Motor neuron (in vitro differentiated cells): ENCODE data around the gene PHLDB2. TPM values are rescaled to one million over a fixed set of nuclear protein-coding genes. Genes with fewer than 3 reads are reported as not detected.
A peak's percentile ranks its signal among the peaks of the same experiment; 100 is the strongest.

Experiments used
- ATAC-seq, 8 experiments: fragments of 200-7000 bp; cut with Tn5 transposase; replicated peaks in 6 of 8; 2 replicates each; pipeline ENCODE4 v1.8.0; 2021; ENCODE audit warnings: mild to moderate bottlenecking in 8 of 8, moderate library complexity in 8 of 8
- H3K27ac ChIP-seq, 2 donors: fragments of 250-450 bp; sonication (Bioruptor Pico); 2 replicates each; pipeline ENCODE4 v1.9.0; 2021; ENCODE audit warnings: antibody characterized with exemption in 2 of 2, mild to moderate bottlenecking in 2 of 2, moderate library complexity in 1 of 2
- H3K4me1 ChIP-seq, 2 donors: fragments of 250-450 bp; sonication (Bioruptor Pico); replicated peaks in 1 of 2; 2 replicates each; pipeline ENCODE4 v1.6.1; 2021; ENCODE audit warnings: antibody characterized with exemption in 2 of 2, mild to moderate bottlenecking in 2 of 2, moderate library complexity in 1 of 2
- H3K4me3 ChIP-seq, 5 donors: fragments of 250-450 bp; sonication (Bioruptor Pico); 2 replicates each; pipeline ENCODE4 v1.9.0; 2021; ENCODE audit warnings: antibody characterized with exemption in 5 of 5, mild to moderate bottlenecking in 5 of 5, moderate library complexity in 4 of 5
- WGBS, 10 experiments: fragments of 450-650 bp; shearing (Covaris generic); methylation state at CpG; one replicate each; pipeline ENCODE4 v1.0.0; 2022; 5-methylcytosine and 5-hydroxymethylcytosine counted together
- in situ Hi-C, 9 experiments: fragments of 400-800 bp; cut with MboI; loops; one replicate each; pipeline ENCODE4 v1.15.0; 2021; ENCODE audit warnings: low sequenced_read_pairs in 9 of 9, low pct_unique_long_range_greater_than_20kb in 2 of 9; ENCODE audit not compliant: unreplicated experiment in 9 of 9
- total RNA-seq, 8 experiments: library from RNA; unstranded; fragments of 300-600 nt; gene quantifications; 2 replicates each; pipeline versions ENCODE4 v1.2.3 to v1.2.4, GENCODE V29; 2022

Gene PHLDB2
- total RNA-seq, 8 experiments from 2014 or later: 2.1 to 37.1 (median 4.3) TPM

GRCh38 chr3:111899966-111900365 is 40.9 kb downstream of the PHLDB2 start:
- in situ Hi-C loops: loop anchor here in 1 of 9 experiments (5.0 to 25.0 kb wide), 2 partner anchors 62 to 137 kb away; partner anchors contain the start of gene TMPRSS7

GRCh38 chr3:111901637-111902036 is 42.6 kb downstream of the PHLDB2 start:
- H3K4me1 ChIP-seq: peaks cover 1 to 7% of the 10 kb centered on the region in 2 donors
- no peak overlapping the region for H3K27ac ChIP-seq
- H3K4me3 ChIP-seq: no peak overlapping the region
- ATAC-seq: peak in 3 of 8 experiments; percentile 6 to 72 (median 22)
- 0 to 100% (median 93%) methylated on average over 1 to 2 of the region's 2 CpGs for WGBS, 10 experiments
- in situ Hi-C loops: loop anchor here in 1 of 9 experiments (5.0 to 25.0 kb wide), 2 partner anchors 61 to 136 kb away; partner anchors contain the start of gene TMPRSS7

More at GRCh38 chr3:111899966-111900365, 40.9 kb downstream of the PHLDB2 start:
- H3K4me3 ChIP-seq: no peak overlapping the region
- 42 to 100% (median 88%) methylated on average over 1 to 2 of the region's 2 CpGs; no CpG with 5 or more reads in 1 of the 10 experiments for WGBS, 10 experiments
- peaks cover 0 to 4% of the 10 kb centered on the region in 2 donors for H3K4me1 ChIP-seq
- no peak overlapping the region for H3K27ac ChIP-seq
- ATAC-seq: no peak

GRCh38 chr3:111902534-111902933 is 43.5 kb downstream of the PHLDB2 start:
- in situ Hi-C loops: loop anchor here in 1 of 9 experiments (5.0 to 25.0 kb wide), 2 partner anchors 60 to 135 kb away; partner anchors contain the start of gene TMPRSS7
- ATAC-seq: no peak
- Histone ChIP-seq H3K4me3 (no peak overlapping the region), H3K4me1 (peaks cover 3 to 12% of the 10 kb centered on the region in 2 donors), H3K27ac (no peak overlapping the region)
- 77 to 100% (median 100%) methylated on average over 1 to 4 of the region's 4 CpGs for WGBS, 10 experiments

GRCh38 chr3:111903067-111903511 is 44.0 kb downstream of the PHLDB2 start:
- H3K4me1 ChIP-seq: peaks cover 3 to 12% of the 10 kb centered on the region in 2 donors
- ATAC-seq: peak in 4 of 8 experiments; percentile 47 to 71 (median 49)
- no peak overlapping the region for H3K27ac ChIP-seq
- in situ Hi-C loops: loop anchor here in 1 of 9 experiments (5.0 to 25.0 kb wide), 2 partner anchors 59 to 134 kb away; partner anchors contain the start of gene TMPRSS7
- no peak overlapping the region for H3K4me3 ChIP-seq
- 0 to 60% (median 47%) methylated on average over 1 to 2 of the region's 2 CpGs; no CpG with 5 or more reads in 3 of the 10 experiments for WGBS, 10 experiments

GRCh38 chr3:111904376-111905241 is 45.5 kb downstream of the PHLDB2 start:
- peak in 7 of 8 experiments; percentile 39 to 87 (median 73) for ATAC-seq
- in situ Hi-C loops: loop anchor here in 1 of 9 experiments (5.0 to 25.0 kb wide), 2 partner anchors 58 to 133 kb away; partner anchors contain the start of gene TMPRSS7
- peaks cover 3 to 12% of the 10 kb centered on the region in 2 donors for H3K4me1 ChIP-seq
- H3K4me3 ChIP-seq: no peak overlapping the region
- WGBS, 10 experiments: 20 to 90% (median 53%) methylated on average over 1 to 3 of the region's 4 CpGs; no CpG with 5 or more reads in 4 of the 10 experiments
- H3K27ac ChIP-seq: no peak overlapping the region

GRCh38 chr3:111906656-111907055 is 47.6 kb downstream of the PHLDB2 start:
- 0 to 100% (median 65%) methylated on average over 1 to 2 of the region's 2 CpGs; no CpG with 5 or more reads in 2 of the 10 experiments for WGBS, 10 experiments
- peaks cover 3 to 12% of the 10 kb centered on the region in 2 donors for H3K4me1 ChIP-seq
- H3K27ac ChIP-seq: no peak overlapping the region
- peak; percentile 48 to 94 (median 74) for ATAC-seq
- no peak overlapping the region for H3K4me3 ChIP-seq
- in situ Hi-C loops: loop anchor here in 1 of 9 experiments (25.0 kb wide), 1 partner anchor 131 kb away; the partner anchor contains the start of gene TMPRSS7

- Histone ChIP-seq H3K4me1 (peaks cover 3 to 12% of the 10 kb centered on the region in 2 donors), H3K4me3 (no peak overlapping the region), H3K27ac (no peak overlapping the region)
- WGBS, 10 experiments: 20 to 100% (median 100%) methylated on average over 1 to 3 of the region's 4 CpGs; no CpG with 5 or more reads in 1 of the 10 experiments
- ATAC-seq: no peak
- in situ Hi-C loops: loop anchor here in 1 of 9 experiments (25.0 kb wide), 1 partner anchor 130 kb away; the partner anchor contains the start of gene TMPRSS7
These were observed 48.1 kb downstream of the PHLDB2 start for GRCh38 chr3:111907151-111907550.

- no peak overlapping the region for H3K27ac ChIP-seq
- in situ Hi-C loops: loop anchor here in 1 of 9 experiments (25.0 kb wide), 1 partner anchor 126 kb away; the partner anchor contains the start of gene TMPRSS7
- H3K4me1 ChIP-seq: peaks cover 3 to 9% of the 10 kb centered on the region in 2 donors
- ATAC-seq: peak in 1 of 8 experiments; percentile 24
- no peak overlapping the region for H3K4me3 ChIP-seq
- 0 to 71% (median 56%) methylated on average over 1 to 2 of the region's 2 CpGs; no CpG with 5 or more reads in 1 of the 10 experiments for WGBS, 10 experiments
These were observed 51.7 kb downstream of the PHLDB2 start for GRCh38 chr3:111910806-111911205.

- no peak overlapping the region for H3K27ac ChIP-seq
- in situ Hi-C loops: loop anchor here in 1 of 9 experiments (25.0 kb wide), 1 partner anchor 126 kb away; the partner anchor contains the start of gene TMPRSS7
- WGBS, 10 experiments: 48 to 100% (median 87%) methylated on average over 1 to 3 of the region's 3 CpGs; no CpG with 5 or more reads in 4 of the 10 experiments
- ATAC-seq: no peak
- H3K4me1 ChIP-seq: peaks cover 3 to 5% of the 10 kb centered on the region in 2 donors
- no peak overlapping the region for H3K4me3 ChIP-seq
These were observed 52.4 kb downstream of the PHLDB2 start for GRCh38 chr3:111911446-111911845.

- no peak for ATAC-seq
- in situ Hi-C loops: loop anchor here in 1 of 9 experiments (25.0 kb wide), 1 partner anchor 124 kb away; the partner anchor contains the start of gene TMPRSS7
- no peaks in the 10 kb centered on the region for H3K4me1 ChIP-seq
- no peak overlapping the region for H3K27ac ChIP-seq
- H3K4me3 ChIP-seq: no peak overlapping the region
- 50 to 100% (median 78%) methylated on average over 1 to 3 of the region's 8 CpGs; no CpG with 5 or more reads in 1 of the 10 experiments for WGBS, 10 experiments
These were observed 54.2 kb downstream of the PHLDB2 start for GRCh38 chr3:111913163-111913763.

- H3K4me1 ChIP-seq: no peaks in the 10 kb centered on the region
- no peak overlapping the region for H3K27ac ChIP-seq
- H3K4me3 ChIP-seq: no peak overlapping the region
- in situ Hi-C loops: loop anchor here in 1 of 9 experiments (25.0 kb wide), 1 partner anchor 121 kb away; the partner anchor contains the start of gene TMPRSS7
- WGBS, 10 experiments: 50 to 88% (median 73%) methylated on average over 1 to 3 of the region's 3 CpGs; no CpG with 5 or more reads in 3 of the 10 experiments
- ATAC-seq: no peak
These were observed 56.8 kb downstream of the PHLDB2 start for GRCh38 chr3:111915905-111916304.

- in situ Hi-C loops: loop anchor here in 1 of 9 experiments (25.0 kb wide), 1 partner anchor 120 kb away; the partner anchor contains the start of gene TMPRSS7
- ATAC-seq: peak in 2 of 8 experiments; percentile 22 to 44
- H3K4me3 ChIP-seq: no peak overlapping the region
- no peak overlapping the region for H3K27ac ChIP-seq
- WGBS, 10 experiments: 60 to 100% (median 100%) methylated on average over 1 of the region's 1 CpG; no CpG with 5 or more reads in 5 of the 10 experiments
- H3K4me1 ChIP-seq: no peaks in the 10 kb centered on the region
These were observed 58.2 kb downstream of the PHLDB2 start for GRCh38 chr3:111917300-111917699.
